ENCODE measurements around the gene COL4A2.
A peak's percentile ranks its signal among the peaks of the same experiment; 100 is the strongest.
"Not testable (repeated sequence)": the region's sequence is repeated elsewhere in the genome, so short reads cannot be mapped to it uniquely, and the experiment has no call there.

COL4A2 gene

GRCh38 chr13:110387451-110388107 is 80.5 kb downstream of the COL4A2 start:
- DNase-seq (ENCODE audit: insufficient read length) (peak; percentile 43), FAIRE-seq (peak; percentile 44)
- no peak for TF ChIP-seq TAF1 (IDR thresholded peaks at IDR 0.05; ENCODE audit: borderline replicate concordance, low read depth, low read length)
- TF ChIP-seq POLR2A (IDR thresholded peaks at IDR 0.05; ENCODE audit: low read depth, low read length): no peak
- no peak for TF ChIP-seq POLR2AphosphoS5 (IDR thresholded peaks at IDR 0.05; ENCODE audit: low read depth, low read length)

- DNase-seq (ENCODE audit: insufficient read length): no peak
- TF ChIP-seq POLR2AphosphoS5 (IDR thresholded peaks at IDR 0.05; ENCODE audit: low read depth, low read length): no peak
- no peak for TF ChIP-seq TAF1 (IDR thresholded peaks at IDR 0.05; ENCODE audit: borderline replicate concordance, low read depth, low read length)
- no peak for TF ChIP-seq POLR2A (IDR thresholded peaks at IDR 0.05; ENCODE audit: low read depth, low read length)
- FAIRE-seq: no peak
Measured at GRCh38 chr13:110388108-110388943, 81.2 kb downstream of the COL4A2 start.

GRCh38 chr13:110390567-110390966 is 83.5 kb downstream of the COL4A2 start:
- DNase-seq (ENCODE audit: insufficient read length) (no peak), FAIRE-seq (no peak)
- TF ChIP-seq POLR2A (IDR thresholded peaks at IDR 0.05; ENCODE audit: low read depth, low read length) (no peak), TAF1 (IDR thresholded peaks at IDR 0.05; ENCODE audit: borderline replicate concordance, low read depth, low read length) (no peak), POLR2AphosphoS5 (IDR thresholded peaks at IDR 0.05; ENCODE audit: low read depth, low read length) (no peak)

DNA sequence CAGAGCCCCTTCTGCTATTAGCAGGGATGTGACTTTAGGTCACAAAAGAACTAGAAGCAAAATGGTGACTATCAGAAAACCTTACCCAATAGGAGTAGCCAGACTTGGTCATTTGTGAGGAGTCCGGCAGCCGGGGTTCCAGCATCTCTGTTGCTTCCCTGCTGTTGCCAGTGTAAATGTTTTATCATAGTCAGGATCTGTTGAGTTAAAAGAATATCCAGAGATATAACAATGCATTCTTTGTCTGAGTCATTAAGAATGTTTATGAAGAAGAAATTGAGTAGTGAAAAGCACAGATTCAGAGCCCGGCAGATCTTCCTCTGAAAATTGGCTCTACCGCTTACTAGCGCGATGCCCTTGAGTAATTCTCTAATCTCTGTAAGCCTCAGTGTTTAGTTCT is 84.2 kb downstream of the COL4A2 start:
- FAIRE-seq (no peak), DNase-seq (ENCODE audit: insufficient read length) (no peak)
- TF ChIP-seq POLR2A (IDR thresholded peaks at IDR 0.05; ENCODE audit: low read depth, low read length) (no peak), TAF1 (IDR thresholded peaks at IDR 0.05; ENCODE audit: borderline replicate concordance, low read depth, low read length) (no peak), POLR2AphosphoS5 (IDR thresholded peaks at IDR 0.05; ENCODE audit: low read depth, low read length) (no peak)

GRCh38 chr13:110392510-110393240 is 85.6 kb downstream of the COL4A2 start:
- no peak for TF ChIP-seq POLR2A (IDR thresholded peaks at IDR 0.05; ENCODE audit: low read depth, low read length)
- no peak for TF ChIP-seq TAF1 (IDR thresholded peaks at IDR 0.05; ENCODE audit: borderline replicate concordance, low read depth, low read length)
- TF ChIP-seq POLR2AphosphoS5 (IDR thresholded peaks at IDR 0.05; ENCODE audit: low read depth, low read length): no peak
- DNase-seq (ENCODE audit: insufficient read length) (no peak), FAIRE-seq (no peak)

DNA sequence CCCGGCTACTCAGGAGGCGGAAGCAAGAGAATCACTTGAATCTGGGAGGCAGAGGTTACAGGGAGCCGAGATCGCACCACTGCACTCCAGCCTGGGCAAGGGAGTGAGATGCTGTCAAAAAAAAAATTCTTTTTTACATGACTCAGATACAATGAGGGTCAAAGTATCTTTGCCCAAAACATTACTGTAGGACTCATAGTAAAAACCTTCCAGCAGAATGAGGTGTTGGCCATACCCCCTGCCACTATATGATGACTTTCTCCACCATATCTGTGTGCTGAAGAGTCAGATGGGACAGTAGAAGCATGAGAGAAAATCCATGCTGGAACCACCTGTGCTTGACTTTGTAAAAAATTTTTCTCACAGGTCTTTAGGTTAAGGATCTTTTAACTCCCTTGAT is 86.7 kb downstream of the COL4A2 start:
- no peak for DNase-seq (ENCODE audit: insufficient read length)
- FAIRE-seq: no peak
- TF ChIP-seq POLR2A (IDR thresholded peaks at IDR 0.05; ENCODE audit: low read depth, low read length) (no peak), POLR2AphosphoS5 (IDR thresholded peaks at IDR 0.05; ENCODE audit: low read depth, low read length) (no peak), TAF1 (IDR thresholded peaks at IDR 0.05; ENCODE audit: borderline replicate concordance, low read depth, low read length) (no peak)

GRCh38 chr13:110394371-110394841 is 87.3 kb downstream of the COL4A2 start:
- FAIRE-seq: no peak
- no peak for DNase-seq (ENCODE audit: insufficient read length)
- no peak for TF ChIP-seq POLR2AphosphoS5 (IDR thresholded peaks at IDR 0.05; ENCODE audit: low read depth, low read length)
- no peak for TF ChIP-seq POLR2A (IDR thresholded peaks at IDR 0.05; ENCODE audit: low read depth, low read length)
- TF ChIP-seq TAF1 (IDR thresholded peaks at IDR 0.05; ENCODE audit: borderline replicate concordance, low read depth, low read length): no peak

DNA sequence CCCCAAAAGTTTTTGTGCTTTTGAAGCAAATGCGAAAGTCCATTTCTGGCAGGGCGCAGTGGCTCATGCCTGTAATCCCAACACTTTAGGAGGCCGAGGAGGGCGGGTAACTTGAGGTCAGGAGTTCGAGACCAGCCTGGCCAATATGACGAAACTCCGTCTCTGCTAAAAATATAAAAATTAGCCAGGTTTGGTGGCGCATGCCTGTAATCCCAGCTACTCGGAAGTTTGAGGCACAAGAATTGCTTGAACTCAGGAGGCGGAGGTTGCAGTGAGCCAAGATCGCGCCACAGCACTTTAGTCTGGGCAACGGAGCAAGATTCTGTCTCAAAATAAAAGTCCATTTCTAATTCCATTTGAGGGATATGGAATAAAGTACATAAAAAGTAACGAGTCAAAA is 88.5 kb downstream of the COL4A2 start:
- not testable (repeated sequence) for DNase-seq (ENCODE audit: insufficient read length); FAIRE-seq

DNA sequence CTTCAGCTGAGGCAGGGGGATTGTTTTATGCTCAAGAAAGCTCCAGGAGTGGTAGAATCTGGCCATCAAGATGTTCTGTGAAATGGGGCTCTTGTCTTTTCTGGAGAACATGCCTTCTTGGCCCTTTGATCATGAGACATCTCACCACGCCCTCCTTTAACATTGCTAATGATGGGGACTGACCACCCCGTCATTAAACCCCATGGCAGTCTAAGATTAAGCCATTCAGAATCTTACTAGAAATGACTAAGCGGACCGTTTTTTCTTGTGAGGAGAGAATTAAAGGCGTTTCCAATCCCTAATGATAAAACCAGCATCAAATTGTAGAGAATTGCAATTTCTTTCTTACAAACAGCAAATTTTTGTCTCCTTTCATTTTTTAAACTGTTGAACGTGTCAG is 89.4 kb downstream of the COL4A2 start:
- FAIRE-seq (no peak), DNase-seq (ENCODE audit: insufficient read length) (no peak)
- TF ChIP-seq POLR2A (IDR thresholded peaks at IDR 0.05; ENCODE audit: low read depth, low read length) (no peak), TAF1 (IDR thresholded peaks at IDR 0.05; ENCODE audit: borderline replicate concordance, low read depth, low read length) (no peak), POLR2AphosphoS5 (IDR thresholded peaks at IDR 0.05; ENCODE audit: low read depth, low read length) (no peak)

GRCh38 chr13:110396913-110397381 is 89.9 kb downstream of the COL4A2 start:
- TF ChIP-seq POLR2AphosphoS5 (IDR thresholded peaks at IDR 0.05; ENCODE audit: low read depth, low read length): no peak
- TF ChIP-seq POLR2A (IDR thresholded peaks at IDR 0.05; ENCODE audit: low read depth, low read length): no peak
- DNase-seq (ENCODE audit: insufficient read length): no peak
- no peak for FAIRE-seq

- FAIRE-seq (no peak), DNase-seq (ENCODE audit: insufficient read length) (no peak)
- TF ChIP-seq POLR2AphosphoS5 (IDR thresholded peaks at IDR 0.05; ENCODE audit: low read depth, low read length) (no peak), TAF1 (IDR thresholded peaks at IDR 0.05; ENCODE audit: borderline replicate concordance, low read depth, low read length) (no peak), POLR2A (IDR thresholded peaks at IDR 0.05; ENCODE audit: low read depth, low read length) (no peak)
Measured at GRCh38 chr13:110397436-110398115, 90.5 kb downstream of the COL4A2 start.
